ENCODE data around the gene PPP1R16B.

DNA sequence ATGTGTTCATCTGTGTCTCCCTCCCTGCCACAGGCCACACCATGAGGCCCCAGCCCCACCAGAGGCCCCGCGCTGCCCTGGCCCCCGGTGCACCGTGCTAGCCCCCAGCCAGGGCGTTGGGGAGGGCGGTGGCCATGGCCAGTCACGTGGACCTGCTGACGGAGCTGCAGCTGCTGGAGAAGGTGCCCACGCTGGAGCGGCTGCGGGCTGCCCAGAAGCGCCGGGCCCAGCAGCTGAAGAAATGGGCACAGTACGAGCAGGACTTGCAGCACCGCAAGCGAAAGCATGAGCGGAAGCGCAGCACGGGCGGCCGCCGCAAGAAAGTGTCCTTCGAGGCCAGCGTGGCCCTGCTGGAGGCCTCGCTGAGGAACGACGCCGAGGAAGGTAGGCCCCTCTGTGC is 30.3 kb downstream of the PPP1R16B start:
- TF ChIP-seq EZH2phosphoT487 (conservative IDR thresholded peaks at IDR 0.05; ENCODE audit: low read length): no peak
- TF ChIP-seq, protein P1, sequence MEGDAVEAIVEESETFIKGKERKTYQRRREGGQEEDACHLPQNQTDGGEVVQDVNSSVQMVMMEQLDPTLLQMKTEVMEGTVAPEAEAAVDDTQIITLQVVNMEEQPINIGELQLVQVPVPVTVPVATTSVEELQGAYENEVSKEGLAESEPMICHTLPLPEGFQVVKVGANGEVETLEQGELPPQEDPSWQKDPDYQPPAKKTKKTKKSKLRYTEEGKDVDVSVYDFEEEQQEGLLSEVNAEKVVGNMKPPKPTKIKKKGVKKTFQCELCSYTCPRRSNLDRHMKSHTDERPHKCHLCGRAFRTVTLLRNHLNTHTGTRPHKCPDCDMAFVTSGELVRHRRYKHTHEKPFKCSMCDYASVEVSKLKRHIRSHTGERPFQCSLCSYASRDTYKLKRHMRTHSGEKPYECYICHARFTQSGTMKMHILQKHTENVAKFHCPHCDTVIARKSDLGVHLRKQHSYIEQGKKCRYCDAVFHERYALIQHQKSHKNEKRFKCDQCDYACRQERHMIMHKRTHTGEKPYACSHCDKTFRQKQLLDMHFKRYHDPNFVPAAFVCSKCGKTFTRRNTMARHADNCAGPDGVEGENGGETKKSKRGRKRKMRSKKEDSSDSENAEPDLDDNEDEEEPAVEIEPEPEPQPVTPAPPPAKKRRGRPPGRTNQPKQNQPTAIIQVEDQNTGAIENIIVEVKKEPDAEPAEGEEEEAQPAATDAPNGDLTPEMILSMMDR (IDR thresholded peaks at IDR 0.05; ENCODE audit: insufficient read depth, low read length, poor library complexity, severe bottlenecking): no peak

Data from SU-DHL-6 (cell line).